Measurements from ENCODE around the gene ZNF513. TPM values are rescaled to one million over a fixed set of nuclear protein-coding genes. Genes with fewer than 3 reads are reported as not detected.

ZNF513 gene
- polyA plus RNA-seq, 1 donor (not counting 4 experiments of a cell fraction or from before 2014, with no cell fraction given) = 8.9 TPM

DNA sequence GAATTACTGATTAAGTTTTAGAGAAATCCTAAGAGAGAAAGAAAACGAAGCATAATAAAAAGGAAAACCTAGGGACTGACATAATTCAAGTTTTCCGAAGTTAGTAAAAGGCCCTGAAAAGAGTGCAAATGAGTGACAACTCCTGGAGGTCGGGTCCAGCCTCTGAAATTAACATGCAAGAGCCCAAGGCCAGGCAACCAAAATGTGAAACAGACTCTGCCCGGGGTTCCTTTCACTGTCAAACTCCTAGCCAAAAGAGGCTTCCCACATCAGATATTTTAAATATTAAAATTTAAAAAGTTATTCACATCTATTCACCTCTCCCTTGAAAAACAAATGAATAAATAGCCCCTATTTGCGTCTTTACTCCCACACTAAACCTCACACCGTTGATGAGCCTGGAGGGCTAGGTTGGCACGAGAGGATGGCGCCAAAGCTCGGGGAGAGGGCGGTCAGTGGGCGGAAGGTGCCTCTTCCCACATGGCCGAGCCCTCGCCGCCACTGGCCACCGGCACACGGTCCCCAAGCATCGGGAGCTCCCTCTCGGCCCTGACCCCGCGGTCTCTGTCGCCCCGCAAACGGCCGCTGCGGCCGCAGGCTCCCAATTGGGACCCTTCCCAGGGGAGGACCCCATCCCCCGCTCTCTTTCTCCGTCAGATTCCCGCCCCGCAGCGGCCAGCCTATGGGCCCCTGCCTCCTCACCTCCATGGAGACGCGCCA is 28.2 kb upstream of the ZNF513 start:
- no peaks in the 10 kb centered on the region for H3K9me1 ChIP-seq (ENCODE audit: control insufficient read depth, extremely low read depth, insufficient read depth, low read length)
- H3K9me3 ChIP-seq (ENCODE audit: control insufficient read depth, low read depth, low read length) = no peaks in the 10 kb centered on the region
- FAIRE-seq (no peak), DNase-seq (ENCODE audit: low read depth, low spot score) (no peak)
- dilution Hi-C loops (cut with MboI; ENCODE audit: extremely low pct_ligation_motif_present, low sequenced_read_pairs) = no loop called here
- no peaks in the 10 kb centered on the region for H3K27me3 ChIP-seq (ENCODE audit: control insufficient read depth, extremely low read depth, insufficient read depth, low read length)
- peaks cover 15% of the 10 kb centered on the region for H3K4me1 ChIP-seq (ENCODE audit: control insufficient read depth, extremely low read depth, insufficient read depth, low read length)
- TF ChIP-seq, protein P1, sequence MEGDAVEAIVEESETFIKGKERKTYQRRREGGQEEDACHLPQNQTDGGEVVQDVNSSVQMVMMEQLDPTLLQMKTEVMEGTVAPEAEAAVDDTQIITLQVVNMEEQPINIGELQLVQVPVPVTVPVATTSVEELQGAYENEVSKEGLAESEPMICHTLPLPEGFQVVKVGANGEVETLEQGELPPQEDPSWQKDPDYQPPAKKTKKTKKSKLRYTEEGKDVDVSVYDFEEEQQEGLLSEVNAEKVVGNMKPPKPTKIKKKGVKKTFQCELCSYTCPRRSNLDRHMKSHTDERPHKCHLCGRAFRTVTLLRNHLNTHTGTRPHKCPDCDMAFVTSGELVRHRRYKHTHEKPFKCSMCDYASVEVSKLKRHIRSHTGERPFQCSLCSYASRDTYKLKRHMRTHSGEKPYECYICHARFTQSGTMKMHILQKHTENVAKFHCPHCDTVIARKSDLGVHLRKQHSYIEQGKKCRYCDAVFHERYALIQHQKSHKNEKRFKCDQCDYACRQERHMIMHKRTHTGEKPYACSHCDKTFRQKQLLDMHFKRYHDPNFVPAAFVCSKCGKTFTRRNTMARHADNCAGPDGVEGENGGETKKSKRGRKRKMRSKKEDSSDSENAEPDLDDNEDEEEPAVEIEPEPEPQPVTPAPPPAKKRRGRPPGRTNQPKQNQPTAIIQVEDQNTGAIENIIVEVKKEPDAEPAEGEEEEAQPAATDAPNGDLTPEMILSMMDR (optimal IDR thresholded peaks at IDR 0.05 in 1 of 3, IDR thresholded peaks at IDR 0.05 in 1 of 3, conservative IDR thresholded peaks at IDR 0.05 in 1 of 3; ENCODE audit: extremely low read depth in 1 of 3, insufficient read depth in 2 of 3, low read length in 3 of 3) = no peak
- TF ChIP-seq EZH2 (IDR thresholded peaks at IDR 0.05; ENCODE audit: low read length) = no peak
- peaks cover 55% of the 10 kb centered on the region for H3K79me2 ChIP-seq (ENCODE audit: control insufficient read depth, insufficient read depth, low read length)
- peak overlapping the region; percentile 74 for H2AFZ ChIP-seq (ENCODE audit: control insufficient read depth, low read length)
- peaks cover 0 to under 1% of the 10 kb centered on the region in 2 experiments for H3K36me3 ChIP-seq (ENCODE audit: control insufficient read depth in 2 of 2, extremely low read depth in 1 of 2, insufficient read depth in 2 of 2, low read length in 2 of 2)
- H4K20me1 ChIP-seq (ENCODE audit: control insufficient read depth, extremely low read depth, insufficient read depth, low read length) = peaks cover 10% of the 10 kb centered on the region
- peak overlapping the region; percentile 90 for H3K9ac ChIP-seq (ENCODE audit: control insufficient read depth, extremely low read depth, insufficient read depth, low read length)
- H3K4me3 ChIP-seq (ENCODE audit: control insufficient read depth in 2 of 3, extremely low read depth in 1 of 3, insufficient read depth in 2 of 3, low read depth in 1 of 3, low read length in 3 of 3) = peak overlapping the region; percentile 92 to 99 (median 94)
- H3K27ac ChIP-seq (ENCODE audit: control insufficient read depth, insufficient read depth, low read length) = peak overlapping the region; percentile 81
- peak overlapping the region; percentile 100 for H3K4me2 ChIP-seq (ENCODE audit: control insufficient read depth, extremely low read depth, insufficient read depth, low read depth, low read length)

DNA sequence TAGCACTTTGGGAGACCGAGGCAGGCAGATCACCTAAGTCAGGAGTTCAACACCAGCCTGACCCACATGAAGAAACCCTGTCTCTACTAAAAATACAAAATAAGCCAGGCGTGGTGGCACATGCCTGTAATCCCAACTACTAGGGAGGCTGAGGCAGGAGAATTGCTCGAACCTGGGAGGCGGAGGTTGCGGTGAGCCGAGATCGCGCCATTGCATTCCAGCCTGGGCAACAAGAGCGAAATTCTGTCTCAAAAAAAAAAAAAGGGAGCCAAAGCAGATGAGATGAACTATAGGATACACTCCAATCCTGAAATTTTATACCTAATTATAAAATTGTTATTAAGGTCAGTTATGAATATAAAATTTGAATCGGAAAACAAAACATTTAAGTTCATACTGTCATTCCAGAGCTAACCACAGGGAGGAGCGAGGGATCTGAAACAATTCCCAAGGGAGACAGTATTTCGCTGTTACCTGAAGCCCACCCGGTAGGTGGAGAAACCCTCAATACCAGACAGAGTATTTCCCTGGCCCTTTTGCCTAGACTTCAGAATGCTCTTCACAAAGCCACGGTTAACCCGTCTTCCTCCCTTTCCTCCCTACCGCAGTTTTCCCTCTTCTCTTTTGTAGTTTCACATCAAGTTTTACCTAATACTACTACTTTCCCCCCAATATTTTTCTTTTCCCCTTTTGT is 27.4 kb upstream of the ZNF513 start:
- H3K79me2 ChIP-seq (ENCODE audit: control insufficient read depth, insufficient read depth, low read length) = peaks cover 64% of the 10 kb centered on the region
- peaks cover 15% of the 10 kb centered on the region for H3K4me1 ChIP-seq (ENCODE audit: control insufficient read depth, extremely low read depth, insufficient read depth, low read length)
- no peaks in the 10 kb centered on the region for H3K9me3 ChIP-seq (ENCODE audit: control insufficient read depth, low read depth, low read length)
- H3K27me3 ChIP-seq (ENCODE audit: control insufficient read depth, extremely low read depth, insufficient read depth, low read length) = no peaks in the 10 kb centered on the region
- dilution Hi-C loops (cut with MboI; ENCODE audit: extremely low pct_ligation_motif_present, low sequenced_read_pairs) = no loop called here
- peak overlapping the region; percentile 100 for H3K4me2 ChIP-seq (ENCODE audit: control insufficient read depth, extremely low read depth, insufficient read depth, low read depth, low read length)
- no peaks in the 10 kb centered on the region for H3K9me1 ChIP-seq (ENCODE audit: control insufficient read depth, extremely low read depth, insufficient read depth, low read length)
- H4K20me1 ChIP-seq (ENCODE audit: control insufficient read depth, extremely low read depth, insufficient read depth, low read length) = peaks cover 12% of the 10 kb centered on the region
- H2AFZ ChIP-seq (ENCODE audit: control insufficient read depth, low read length) = no peak overlapping the region
- H3K9ac ChIP-seq (ENCODE audit: control insufficient read depth, extremely low read depth, insufficient read depth, low read length) = peak overlapping the region; percentile 90
- peak; percentile 29 for FAIRE-seq
- no peak for TF ChIP-seq EZH2 (IDR thresholded peaks at IDR 0.05; ENCODE audit: low read length)
- TF ChIP-seq, protein P1 (optimal IDR thresholded peaks at IDR 0.05 in 1 of 3, IDR thresholded peaks at IDR 0.05 in 1 of 3, conservative IDR thresholded peaks at IDR 0.05 in 1 of 3; ENCODE audit: extremely low read depth in 1 of 3, insufficient read depth in 2 of 3, low read length in 3 of 3) = peak; percentile 47 to 70 (median 56)
- peaks cover 0 to 4% of the 10 kb centered on the region in 2 experiments for H3K36me3 ChIP-seq (ENCODE audit: control insufficient read depth in 2 of 2, extremely low read depth in 1 of 2, insufficient read depth in 2 of 2, low read length in 2 of 2)
- DNase-seq (ENCODE audit: low read depth, low spot score) = no peak
- H3K27ac ChIP-seq (ENCODE audit: control insufficient read depth, insufficient read depth, low read length) = peak overlapping the region; percentile 81
- peak overlapping the region; percentile 92 to 99 (median 94) for H3K4me3 ChIP-seq (ENCODE audit: control insufficient read depth in 2 of 3, extremely low read depth in 1 of 3, insufficient read depth in 2 of 3, low read depth in 1 of 3, low read length in 3 of 3)

Data from keratinocyte (primary cell).